Lower lobe of right lung (tissue), 2 donors: ENCODE measurements around the gene DPYD. TPM values are rescaled to one million over a fixed set of nuclear protein-coding genes. Genes with fewer than 3 reads are reported as not detected.

ENCODE experiments used
- ATAC-seq, 2 donors: fragments of 200-7000 bp; cut with Tn5 transposase; one replicate each; pipeline ENCODE4 v1.9.1; 2020 to 2022; ENCODE audit warnings: mild to moderate bottlenecking in 2 of 2, moderate library complexity in 2 of 2
- DNase-seq: peaks from one replicate; pipeline ENCODE4 v3.0.0-alpha.2; 2020
- H3K27ac ChIP-seq: fragments of 200-600 bp; one replicate; pipeline ENCODE4 v1.8.0; 2022
- H3K27me3 ChIP-seq: fragments of 200-600 bp; one replicate; pipeline ENCODE4 v1.8.0; 2022; ENCODE audit warnings: low read depth
- H3K36me3 ChIP-seq: fragments of 200-600 bp; one replicate; pipeline ENCODE4 v1.8.0; 2022; ENCODE audit warnings: mild to moderate bottlenecking
- H3K4me1 ChIP-seq: fragments of 200-600 bp; one replicate; pipeline ENCODE4 v1.8.0; 2022
- H3K4me3 ChIP-seq: fragments of 200-600 bp; one replicate; pipeline ENCODE4 v1.8.0; 2022; ENCODE audit warnings: mild to moderate bottlenecking
- H3K9me3 ChIP-seq: fragments of 200-600 bp; one replicate; pipeline ENCODE4 v1.8.0; 2022
- CTCF ChIP-seq: fragments of 200-600 bp; IDR thresholded peaks from one replicate; pipeline ENCODE4 v1.8.0; 2022; ENCODE audit warnings: antibody characterized with exemption, mild to moderate bottlenecking
- intact Hi-C: fragments of 100-400 bp; cut with DNase I; formaldehyde crosslinking; loops from one replicate; pipeline ENCODE4 v1.11.0; 2022
- total RNA-seq: library from RNA; stranded (reverse); fragmentation: NEBNext Ultra II Directional; extraction: Animal tissue kit (Norgen Biotek cat#: 25700); gene quantifications from one replicate; pipeline ENCODE4 v1.2.1, GENCODE V29; 2021
- donor health status: DM: no; HTN: yes; CAD: no; lungs with severe emphysema.

DPYD gene
- total RNA-seq, 1 donor from 2014 or later = 91.9 TPM

- no peak for DNase-seq
- TF ChIP-seq CTCF = no peak
Observed at GRCh38 chr1:97599447-97599846, 321.4 kb downstream of the DPYD start.

GRCh38 chr1:97593192-97593591, 327.6 kb downstream of the DPYD start:
- Histone ChIP-seq H3K36me3 (peaks cover 33% of the 10 kb centered on the region), H3K9me3 (no peaks in the 10 kb centered on the region), H3K4me1 (no peaks in the 10 kb centered on the region), H3K27ac (no peak overlapping the region), H3K27me3 (no peaks in the 10 kb centered on the region), H3K4me3 (no peak overlapping the region)
- intact Hi-C loops = no loop called here
- ATAC-seq (no peak), DNase-seq (no peak)
- no peak for TF ChIP-seq CTCF

More at GRCh38 chr1:97599447-97599846, 321.4 kb downstream of the DPYD start:
- Histone ChIP-seq H3K27ac (no peak overlapping the region), H3K4me3 (no peak overlapping the region), H3K4me1 (no peaks in the 10 kb centered on the region), H3K36me3 (no peaks in the 10 kb centered on the region), H3K9me3 (no peaks in the 10 kb centered on the region), H3K27me3 (no peaks in the 10 kb centered on the region)
- intact Hi-C loops = no loop called here
- no peak for ATAC-seq

DNA sequence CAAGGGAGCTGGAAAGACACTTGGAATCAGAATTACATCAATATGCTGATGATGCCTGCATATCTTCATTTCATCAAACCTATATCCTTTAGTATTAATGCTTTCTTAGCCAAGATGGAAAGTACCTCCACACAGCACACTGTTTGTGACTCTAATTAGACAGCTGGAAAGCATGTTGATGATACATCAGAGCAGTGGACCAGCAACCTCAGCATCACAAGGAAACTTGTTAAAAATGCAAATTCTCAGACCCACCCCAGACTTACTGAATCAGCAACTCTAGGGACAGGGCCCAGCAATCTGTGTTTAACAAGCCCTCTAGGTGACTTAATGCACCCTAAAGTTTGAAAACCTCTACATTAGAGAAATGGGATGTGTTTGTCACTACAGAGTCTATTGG, 332.1 kb downstream of the DPYD start:
- H3K27me3 ChIP-seq = no peaks in the 10 kb centered on the region
- H3K4me3 ChIP-seq = no peak overlapping the region
- H3K27ac ChIP-seq = no peak overlapping the region
- peaks cover 41% of the 10 kb centered on the region for H3K36me3 ChIP-seq
- no peak for ATAC-seq
- intact Hi-C loops = no loop called here
- H3K9me3 ChIP-seq = no peaks in the 10 kb centered on the region
- no peak for TF ChIP-seq CTCF
- no peak for DNase-seq
- H3K4me1 ChIP-seq = no peaks in the 10 kb centered on the region

- no peak overlapping the region for H3K4me3 ChIP-seq
- TF ChIP-seq CTCF = no peak
- DNase-seq = no peak
- no peak overlapping the region for H3K27ac ChIP-seq
- no peaks in the 10 kb centered on the region for H3K27me3 ChIP-seq
- H3K9me3 ChIP-seq = no peaks in the 10 kb centered on the region
- intact Hi-C loops = no loop called here
- no peaks in the 10 kb centered on the region for H3K4me1 ChIP-seq
- ATAC-seq = peak; percentile 27 to 68
- H3K36me3 ChIP-seq = no peaks in the 10 kb centered on the region
Observed at GRCh38 chr1:97581614-97582051, 339.2 kb downstream of the DPYD start.

DNA sequence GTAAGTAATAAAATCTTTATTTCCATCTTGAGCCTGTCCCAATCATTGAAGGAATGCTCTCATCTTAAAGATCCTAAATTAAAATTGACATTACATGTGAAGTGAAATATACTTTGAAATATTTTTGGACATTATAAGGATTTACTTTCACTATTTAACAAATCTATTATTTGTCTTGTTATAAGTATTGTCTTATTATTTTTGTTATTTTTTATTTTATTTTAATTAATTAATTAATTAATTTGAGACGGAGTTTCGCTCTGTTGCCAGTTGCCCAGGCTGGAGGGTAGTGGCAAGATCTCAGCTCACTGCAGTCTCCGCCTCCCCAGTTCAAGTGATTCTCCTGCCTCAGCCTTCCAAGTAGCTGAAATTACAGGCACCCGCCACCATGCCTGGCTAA, 343.2 kb downstream of the DPYD start:
- ATAC-seq = no peak
- no peak for TF ChIP-seq CTCF
- no peaks in the 10 kb centered on the region for H3K27me3 ChIP-seq
- no peak overlapping the region for H3K27ac ChIP-seq
- intact Hi-C loops = no loop called here
- H3K4me1 ChIP-seq = no peaks in the 10 kb centered on the region
- no peak overlapping the region for H3K4me3 ChIP-seq
- H3K36me3 ChIP-seq = peaks cover 12% of the 10 kb centered on the region
- no peak for DNase-seq
- no peaks in the 10 kb centered on the region for H3K9me3 ChIP-seq

- Histone ChIP-seq H3K9me3 (no peaks in the 10 kb centered on the region), H3K4me3 (no peak overlapping the region), H3K27me3 (no peaks in the 10 kb centered on the region), H3K27ac (no peak overlapping the region), H3K36me3 (peaks cover 24% of the 10 kb centered on the region), H3K4me1 (no peaks in the 10 kb centered on the region)
- intact Hi-C loops = no loop called here
- ATAC-seq = no peak
- DNase-seq = no peak
- TF ChIP-seq CTCF = no peak
Observed at GRCh38 chr1:97573553-97573952, 347.3 kb downstream of the DPYD start.
